MCF 10A (cell line): ENCODE measurements around the gene COTL1. TPM values are rescaled to one million over a fixed set of nuclear protein-coding genes. Genes with fewer than 3 reads are reported as not detected.
A peak's percentile ranks its signal among the peaks of the same experiment; 100 is the strongest.

ENCODE experiments used
- BruUV-seq: library from RNA; stranded (reverse); fragments of 400-500 nt; replicated peaks from 2 replicates; lab custom pipeline; 2021; lab: Mats Ljungman, UMichigan
- CTCF ChIA-PET: fragments of 300-600 bp; sonication (Branson Sonifier 250); formaldehyde crosslinking; extraction: SDS; loops from one replicate; lab custom pipeline; 2021; ENCODE audit warnings: antibody characterized with exemption, inconsistent platforms; lab: Yijun Ruan, JAX
- POLR2A ChIA-PET: fragments of 300-600, 350-650 bp; sonication (Branson Sonifier 250); formaldehyde crosslinking; extraction: SDS; loops from one replicate; lab custom pipeline; 2020; ENCODE audit warnings: antibody characterized with exemption, inconsistent platforms; lab: Yijun Ruan, JAX
- DNase-seq: peaks from one replicate; pipeline ENCODE4 v3.0.0-alpha.2; 2018; ENCODE audit not compliant: unreplicated experiment
- H3K27ac Mint-ChIP-seq: one replicate; pipeline ENCODE4 v1.8.0; 2022; ENCODE audit warnings: mild to moderate bottlenecking, low read depth, mixed read lengths; ENCODE audit not compliant: unreplicated experiment
- H3K27me3 Mint-ChIP-seq: one replicate; pipeline ENCODE4 v1.8.0; 2022; ENCODE audit warnings: mixed read lengths; ENCODE audit not compliant: insufficient read depth, unreplicated experiment
- H3K36me3 Mint-ChIP-seq: one replicate; pipeline ENCODE4 v1.8.0; 2022; ENCODE audit warnings: mild to moderate bottlenecking, moderate library complexity, mixed read lengths; ENCODE audit not compliant: insufficient read depth, unreplicated experiment
- H3K4me1 Mint-ChIP-seq: one replicate; pipeline ENCODE4 v1.8.0; 2022; ENCODE audit warnings: mixed read lengths; ENCODE audit not compliant: insufficient read depth, unreplicated experiment
- H3K4me3 Mint-ChIP-seq: one replicate; pipeline ENCODE4 v1.8.0; 2022; ENCODE audit warnings: mild to moderate bottlenecking, moderate library complexity, mixed read lengths; ENCODE audit not compliant: unreplicated experiment
- H3K9me3 Mint-ChIP-seq: one replicate; pipeline ENCODE4 v1.8.0; 2022; ENCODE audit warnings: mixed read lengths; ENCODE audit not compliant: unreplicated experiment
- CTCF ChIP-seq: fragments of 200-600 bp; IDR thresholded peaks from one replicate; pipeline ENCODE4 v1.8.0; 2022; ENCODE audit warnings: antibody characterized with exemption, mild to moderate bottlenecking; ENCODE audit not compliant: unreplicated experiment
- intact Hi-C: fragments of 100-400 bp; cut with micrococcal nuclease; formaldehyde crosslinking; loops from 2 replicates; pipeline ENCODE4 v1.14.1; 2022
- total RNA-seq: library from RNA; stranded (reverse); gene quantifications from 2 replicates; pipeline ENCODE4 v1.2.3, GENCODE V29; 2022

The COTL1 gene
- total RNA-seq, 1 experiment from 2014 or later: 269 TPM

- Mint-ChIP-seq H3K27ac (no peak overlapping the region), H3K36me3 (peaks cover 22% of the 10 kb centered on the region), H3K27me3 (no peaks in the 10 kb centered on the region), H3K4me1 (no peaks in the 10 kb centered on the region), H3K9me3 (no peaks in the 10 kb centered on the region), H3K4me3 (no peak overlapping the region)
- ChIA-PET CTCF (interaction anchor here (0.7 kb wide), 1 partner anchor 142 kb away, joined by 3 read pairs; no protein-coding TSS in a partner anchor), POLR2A (interaction anchor here (1.6 kb wide), 1 partner anchor 14 kb away, joined by 7 read pairs; no protein-coding TSS in a partner anchor)
- intact Hi-C loops: no loop called here
- BruUV-seq: no TSS peak
- TF ChIP-seq CTCF: no peak
- no peak for DNase-seq
These were observed 33.9 kb downstream of the COTL1 start for GRCh38 chr16:84583995-84584394.

- no peak for TF ChIP-seq CTCF
- Mint-ChIP-seq H3K4me3 (no peak overlapping the region), H3K9me3 (no peaks in the 10 kb centered on the region), H3K4me1 (no peaks in the 10 kb centered on the region), H3K27me3 (no peaks in the 10 kb centered on the region), H3K36me3 (peaks cover 23% of the 10 kb centered on the region), H3K27ac (peak overlapping the region; percentile 9)
- ChIA-PET POLR2A (interaction anchor here (0.8 to 1.6 kb wide), 2 partner anchors 13 to 18 kb away, joined by 3 to 7 read pairs; no protein-coding TSS in a partner anchor), CTCF (no interaction called here)
- no peak for DNase-seq
- BruUV-seq: no TSS peak
- intact Hi-C loops: no loop called here
These were observed 34.8 kb downstream of the COTL1 start for GRCh38 chr16:84582958-84583516.

- Mint-ChIP-seq H3K9me3 (no peaks in the 10 kb centered on the region), H3K27ac (no peak overlapping the region), H3K27me3 (no peaks in the 10 kb centered on the region), H3K4me3 (no peak overlapping the region), H3K36me3 (peaks cover 30% of the 10 kb centered on the region), H3K4me1 (no peaks in the 10 kb centered on the region)
- intact Hi-C loops: no loop called here
- no peak for TF ChIP-seq CTCF
- DNase-seq: no peak
- POLR2A ChIA-PET: no interaction called here
- CTCF ChIA-PET: no interaction called here
- BruUV-seq: no TSS peak
These were observed 36.7 kb downstream of the COTL1 start for GRCh38 chr16:84581158-84581557.

GRCh38 chr16:84579936-84580335 lies 37.9 kb downstream of the COTL1 start:
- ChIA-PET CTCF (no interaction called here), POLR2A (no interaction called here)
- peaks cover 17% of the 10 kb centered on the region for H3K36me3 Mint-ChIP-seq
- no TSS peak for BruUV-seq
- no peak overlapping the region for H3K4me3 Mint-ChIP-seq
- H3K27ac Mint-ChIP-seq: no peak overlapping the region
- H3K27me3 Mint-ChIP-seq: no peaks in the 10 kb centered on the region
- H3K9me3 Mint-ChIP-seq: no peaks in the 10 kb centered on the region
- no peaks in the 10 kb centered on the region for H3K4me1 Mint-ChIP-seq
- DNase-seq: no peak
- no peak for TF ChIP-seq CTCF
- intact Hi-C loops: no loop called here
